WTC11 (cell line): ENCODE measurements around the gene GGT1.
"Not testable (repeated sequence)": the region's sequence is repeated elsewhere in the genome, so short reads cannot be mapped to it uniquely, and the experiment has no call there.

Source experiments
- ATF3 ChIP-seq: sonication (generic); formaldehyde crosslinking; conservative IDR thresholded peaks from 2 replicates; pipeline ENCODE4 v1.8.1; 2022; ENCODE audit warnings: mild to moderate bottlenecking, missing genetic modification reagents
- CTCF ChIP-seq: fragments of 200-600 bp; IDR thresholded peaks from 2 replicates; pipeline ENCODE4 v1.8.0; 2022; ENCODE audit warnings: antibody characterized with exemption
- KAT7 ChIP-seq: sonication (generic); formaldehyde crosslinking; IDR thresholded peaks from 2 replicates; pipeline ENCODE4 v1.8.1; 2023; ENCODE audit warnings: missing genetic modification reagents, mild to moderate bottlenecking, borderline replicate concordance
- SP1 ChIP-seq: sonication (generic); formaldehyde crosslinking; conservative IDR thresholded peaks from 2 replicates; pipeline ENCODE4 v1.8.1; 2022; ENCODE audit warnings: missing genetic modification reagents
- ZNF423 ChIP-seq: fragments of 250-450 bp; sonication (Bioruptor Pico); IDR thresholded peaks from 2 replicates; pipeline ENCODE4 v2.1.2; 2022; ENCODE audit warnings: mild to moderate bottlenecking, moderate library complexity

- TF ChIP-seq CTCF; ATF3 (CRISPR knock-in tag); SP1 (CRISPR knock-in tag); ZNF423 (CRISPR knock-in tag); KAT7: not testable (repeated sequence)
Observed at GRCh38 chr22:24606340-24606739, 3.3 kb downstream of the GGT1 start.
